Caki2 (cell line): ENCODE data around the gene OSBPL5. TPM values are rescaled to one million over a fixed set of nuclear protein-coding genes. Genes with fewer than 3 reads are reported as not detected.
A peak's percentile ranks its signal among the peaks of the same experiment; 100 is the strongest.

Source experiments
- DNase-seq: peaks from one replicate; pipeline ENCODE4 v3.0.0-alpha.2; 2015; ENCODE audit warnings: low read depth
- in situ Hi-C: cut with HindIII; loops from 2 replicates; pipeline ENCODE4 v1.10.0; 2016; ENCODE audit warnings: low sequenced_read_pairs, low pct_unique_long_range_greater_than_20kb, mixed read lengths
- total RNA-seq: library from RNA; depleted of rRNA; stranded (reverse); fragments of >200 nt; shearing (Covaris generic); gene quantifications from 2 replicates; pipeline ENCODE4 v1.2.3, GENCODE V29; 2014; ENCODE audit warnings: low replicate concordance

Gene OSBPL5
- total RNA-seq, 1 experiment from 2014 or later = 11.2 TPM

GRCh38 chr11:3132271-3132781, 32.8 kb downstream of the OSBPL5 start:
- in situ Hi-C loops = no loop called here

GRCh38 chr11:3131330-3131941, 33.7 kb downstream of the OSBPL5 start:
- in situ Hi-C loops = no loop called here
- no peak for DNase-seq

More at GRCh38 chr11:3132271-3132781, 32.8 kb downstream of the OSBPL5 start:
- DNase-seq = no peak

DNA sequence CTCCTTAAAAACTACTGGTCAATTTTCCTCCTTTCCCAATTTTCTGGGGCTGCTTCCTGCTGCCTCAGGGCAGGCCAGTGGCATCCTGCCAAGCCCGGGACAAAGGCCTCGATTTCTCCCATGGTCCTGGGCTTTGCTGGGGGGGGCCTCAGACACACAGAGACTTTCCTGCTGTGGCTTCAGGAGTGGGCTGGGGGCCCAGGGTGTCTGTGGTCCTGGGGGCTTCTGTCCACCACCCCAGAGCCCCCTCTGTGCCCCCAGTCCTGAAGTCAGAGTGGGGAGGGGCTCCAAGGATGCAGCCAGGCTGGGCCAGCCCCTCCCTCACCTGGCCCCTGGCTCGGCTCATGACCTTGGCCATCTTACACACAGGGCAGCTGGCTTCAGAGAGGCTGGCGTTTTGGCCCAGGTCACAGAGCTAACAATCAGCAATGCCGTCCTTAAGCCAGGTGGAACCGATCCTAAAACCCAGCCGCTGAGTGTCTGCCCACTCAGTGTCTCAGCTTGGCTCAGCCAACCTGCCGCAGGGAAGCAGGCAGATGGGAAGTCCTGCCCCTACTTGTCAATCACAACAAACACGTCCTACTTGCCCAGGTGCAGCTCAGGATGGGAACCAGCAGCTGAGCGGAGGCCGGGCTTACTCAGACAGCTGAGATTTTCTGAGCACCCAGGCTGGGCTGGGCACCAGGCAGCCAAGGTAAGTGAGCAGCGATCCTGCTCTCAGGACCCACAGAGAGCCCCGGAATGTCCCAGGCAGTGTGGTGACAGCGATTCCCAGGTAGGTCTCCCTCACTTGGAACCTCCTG, 34.6 kb downstream of the OSBPL5 start:
- in situ Hi-C loops = no loop called here
- no peak for DNase-seq

DNA sequence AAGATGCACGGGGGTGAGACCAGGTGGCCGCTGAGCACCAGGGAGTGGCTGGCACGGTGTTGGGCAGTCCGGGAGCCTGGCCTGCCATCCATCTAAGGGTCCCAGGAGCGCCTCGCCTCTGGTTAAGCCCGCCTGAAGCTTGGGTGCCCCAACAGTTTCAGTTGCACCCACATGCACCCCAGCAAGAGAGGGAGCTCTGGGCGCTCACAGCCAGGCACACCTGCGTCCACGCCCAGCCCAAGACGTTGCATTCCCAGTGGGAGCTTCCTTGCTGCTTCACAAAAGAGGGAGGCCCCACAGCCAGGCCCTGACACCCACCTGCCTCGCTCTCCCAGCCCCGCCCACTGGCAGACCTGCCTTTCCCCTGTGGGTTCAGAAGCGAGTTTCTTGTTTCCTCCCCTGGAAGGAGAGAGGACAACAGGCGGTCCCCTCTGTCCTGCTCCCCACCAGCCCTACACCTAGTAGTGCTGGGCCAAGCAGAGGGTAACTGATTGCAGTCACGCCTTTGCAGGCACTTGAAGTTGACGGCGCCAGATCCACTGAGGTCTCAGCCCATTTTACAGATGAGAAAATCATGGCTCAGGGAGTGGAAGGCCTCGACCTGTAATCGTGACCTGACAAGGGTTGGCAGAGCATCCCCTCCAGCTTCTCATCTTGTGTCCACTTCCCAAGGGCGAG, 35.4 kb downstream of the OSBPL5 start:
- no peak for DNase-seq
- in situ Hi-C loops = no loop called here

GRCh38 chr11:3129181-3129590, 35.9 kb downstream of the OSBPL5 start:
- no peak for DNase-seq
- in situ Hi-C loops = no loop called here

- in situ Hi-C loops = no loop called here
- DNase-seq = no peak
Observed at GRCh38 chr11:3128356-3129180, 36.5 kb downstream of the OSBPL5 start.

DNA sequence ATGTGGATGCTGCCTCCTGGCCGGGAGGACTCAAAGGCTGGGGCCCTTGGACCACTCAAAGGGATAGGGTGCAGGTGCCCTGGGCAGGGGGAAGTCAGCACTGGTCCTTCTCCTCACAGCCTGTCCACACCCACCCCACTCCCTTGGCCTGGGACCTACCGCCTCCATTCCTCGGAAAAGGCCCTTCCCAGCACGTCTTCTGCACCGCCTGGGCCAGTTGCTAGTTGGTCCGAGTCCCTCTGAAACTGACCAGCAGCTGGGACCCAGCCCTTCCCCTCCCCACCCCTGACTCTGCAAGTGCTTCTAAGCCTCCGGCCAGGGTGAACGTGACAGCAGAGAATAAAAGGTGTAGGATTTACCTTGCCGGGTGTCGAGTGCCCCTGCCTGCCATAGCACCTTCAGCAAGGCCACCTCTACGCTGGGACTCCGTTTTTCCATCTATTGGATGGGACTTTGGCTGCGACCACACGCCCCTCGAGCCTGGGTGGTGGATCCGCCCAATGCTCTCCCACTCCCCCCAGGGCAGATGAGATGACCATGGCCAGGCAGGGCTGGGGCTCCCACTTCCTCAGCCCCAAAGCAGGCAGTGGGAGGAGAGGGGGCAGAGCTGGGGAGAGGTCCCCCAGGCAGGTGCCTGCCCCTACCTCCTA, 37.3 kb downstream of the OSBPL5 start:
- no peak for DNase-seq
- in situ Hi-C loops = no loop called here

- no peak for DNase-seq
- in situ Hi-C loops = no loop called here
Observed at GRCh38 chr11:3126901-3127691, 38.0 kb downstream of the OSBPL5 start.

DNA sequence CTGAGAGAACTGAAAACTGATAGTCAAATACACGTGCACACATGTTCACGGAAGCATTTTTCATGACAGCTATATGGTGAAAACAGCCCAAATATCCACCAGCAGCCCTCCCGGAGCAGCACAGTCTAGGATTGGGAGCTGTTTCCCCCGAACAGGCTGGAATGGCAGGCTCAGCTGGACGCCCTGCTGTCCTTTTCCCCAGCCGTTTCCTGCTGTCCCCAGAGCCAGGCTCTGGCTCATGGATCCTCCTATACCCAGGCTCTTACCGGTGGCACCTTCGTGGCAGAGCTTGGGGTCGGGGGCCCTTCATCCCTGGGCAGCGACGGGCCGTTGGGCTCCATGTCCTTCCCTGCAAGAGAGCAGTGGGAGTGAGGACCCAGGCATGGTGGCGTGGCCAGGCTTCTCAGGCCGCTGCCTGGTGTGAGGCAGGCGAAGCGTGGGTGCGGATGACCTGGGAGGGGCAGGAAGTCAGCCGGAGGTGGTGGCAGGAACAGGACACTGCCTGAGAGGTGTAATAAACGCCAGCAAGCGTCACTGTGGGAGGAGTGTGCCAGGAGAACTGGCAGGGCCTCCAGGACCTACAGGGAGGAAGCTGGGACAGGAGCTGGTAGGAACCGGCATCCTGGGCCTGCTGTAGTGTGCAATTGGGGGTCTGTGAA, 38.8 kb downstream of the OSBPL5 start:
- DNase-seq = no peak
- in situ Hi-C loops = no loop called here

- DNase-seq = no peak
- in situ Hi-C loops = no loop called here
Observed at GRCh38 chr11:3124821-3125220, 40.3 kb downstream of the OSBPL5 start.

GRCh38 chr11:3123761-3124733, 41.1 kb downstream of the OSBPL5 start:
- DNase-seq = peak; percentile 49
- in situ Hi-C loops = no loop called here

DNA sequence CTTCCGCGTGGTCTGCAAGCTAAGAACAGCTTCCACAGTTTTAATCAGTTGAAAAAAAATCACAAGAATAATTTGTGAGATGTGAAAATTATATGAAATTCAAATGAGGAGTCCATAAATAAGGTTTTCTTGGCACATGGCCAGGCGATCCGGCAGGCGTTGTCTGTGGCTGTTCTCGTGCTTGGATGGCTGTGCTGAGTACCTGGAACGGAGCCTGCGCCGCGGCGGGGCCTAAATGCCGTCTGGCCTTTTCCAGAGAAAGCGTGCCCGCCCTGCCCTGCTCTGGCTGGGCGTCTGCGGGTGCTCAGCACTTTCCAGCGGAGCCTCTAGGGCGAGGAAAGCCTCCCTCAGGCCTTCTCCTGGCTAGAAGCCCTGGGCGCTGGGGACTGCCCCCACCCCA, 41.8 kb downstream of the OSBPL5 start:
- DNase-seq = no peak
- in situ Hi-C loops = no loop called here

GRCh38 chr11:3122775-3123201, 42.3 kb downstream of the OSBPL5 start:
- DNase-seq = no peak

GRCh38 chr11:3121931-3122774, 43.0 kb downstream of the OSBPL5 start:
- DNase-seq = no peak
- in situ Hi-C loops = no loop called here

More at GRCh38 chr11:3122775-3123201, 42.3 kb downstream of the OSBPL5 start:
- in situ Hi-C loops = no loop called here

DNA sequence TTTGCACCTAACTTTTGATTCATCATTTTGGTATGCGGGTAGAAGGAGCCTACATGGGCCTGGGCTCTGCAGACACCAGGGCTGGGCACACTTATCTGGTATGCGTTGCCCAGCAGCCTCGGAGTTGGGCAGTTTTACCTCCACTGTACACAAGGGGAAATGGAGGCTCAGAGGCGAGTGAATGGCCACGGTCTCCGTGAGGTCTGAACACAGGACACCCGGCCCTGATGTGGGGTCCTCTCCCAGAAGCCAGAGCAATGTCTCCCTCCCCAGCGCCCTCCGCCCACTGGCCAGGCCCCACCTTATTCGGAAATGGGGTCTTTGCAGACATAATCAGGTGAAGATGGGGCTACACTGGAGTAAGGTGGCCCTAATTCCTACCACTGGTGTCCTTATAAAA, 43.7 kb downstream of the OSBPL5 start:
- DNase-seq = no peak
- in situ Hi-C loops = no loop called here
